Astrocyte of the cerebellum (primary cell): Measurements from ENCODE around the gene GFI1B.

ENCODE experiments used
- DNase-seq: peaks from one replicate; pipeline ENCODE4 v3.0.0-alpha.2; 2011; ENCODE audit warnings: low read depth
- H3K4me3 ChIP-seq: 2 replicates; pipeline ENCODE4 v1.5.1; 2011; ENCODE audit warnings: mild to moderate bottlenecking, low read depth, low read length, moderate library complexity
- CTCF ChIP-seq: IDR thresholded peaks from 2 replicates; pipeline ENCODE4 v1.5.1; 2012; ENCODE audit warnings: low read length, low read depth, moderate library complexity, mild to moderate bottlenecking; ENCODE audit errors: missing control alignments
- in situ Hi-C: cut with HindIII; loops from 2 replicates; pipeline ENCODE4 v1.10.0; 2017; ENCODE audit warnings: low sequenced_read_pairs

Gene GFI1B

GRCh38 chr9:133002147-133003070, 23.9 kb downstream of the GFI1B start:
- TF ChIP-seq CTCF: no peak
- no peak overlapping the region for H3K4me3 ChIP-seq
- no peak for DNase-seq
- in situ Hi-C loops: no loop called here

DNA sequence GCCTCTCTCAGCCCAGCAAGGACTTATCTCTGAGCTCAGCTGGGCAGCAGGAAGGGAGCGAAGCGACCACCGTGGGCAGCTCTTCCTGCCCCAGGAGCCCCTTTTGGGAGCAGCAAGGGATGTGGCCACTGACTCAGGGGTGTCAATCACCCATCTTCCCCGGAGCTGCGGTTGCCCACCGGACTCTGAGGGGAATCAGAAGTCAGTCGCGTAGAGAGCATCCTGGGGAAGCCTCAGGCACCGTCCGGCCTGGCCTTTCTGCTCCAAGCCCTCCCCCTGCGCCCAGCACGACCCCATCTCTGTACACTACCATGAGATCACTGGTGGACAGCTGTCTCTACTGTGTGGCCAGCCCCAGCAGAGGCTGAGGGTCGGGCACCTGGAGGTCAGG, 24.6 kb downstream of the GFI1B start:
- no peak for DNase-seq
- in situ Hi-C loops: no loop called here
- TF ChIP-seq CTCF: no peak
- H3K4me3 ChIP-seq: no peak overlapping the region

GRCh38 chr9:133003671-133004090, 25.2 kb downstream of the GFI1B start:
- no peak overlapping the region for H3K4me3 ChIP-seq
- DNase-seq: no peak
- TF ChIP-seq CTCF: no peak
- in situ Hi-C loops: no loop called here

DNA sequence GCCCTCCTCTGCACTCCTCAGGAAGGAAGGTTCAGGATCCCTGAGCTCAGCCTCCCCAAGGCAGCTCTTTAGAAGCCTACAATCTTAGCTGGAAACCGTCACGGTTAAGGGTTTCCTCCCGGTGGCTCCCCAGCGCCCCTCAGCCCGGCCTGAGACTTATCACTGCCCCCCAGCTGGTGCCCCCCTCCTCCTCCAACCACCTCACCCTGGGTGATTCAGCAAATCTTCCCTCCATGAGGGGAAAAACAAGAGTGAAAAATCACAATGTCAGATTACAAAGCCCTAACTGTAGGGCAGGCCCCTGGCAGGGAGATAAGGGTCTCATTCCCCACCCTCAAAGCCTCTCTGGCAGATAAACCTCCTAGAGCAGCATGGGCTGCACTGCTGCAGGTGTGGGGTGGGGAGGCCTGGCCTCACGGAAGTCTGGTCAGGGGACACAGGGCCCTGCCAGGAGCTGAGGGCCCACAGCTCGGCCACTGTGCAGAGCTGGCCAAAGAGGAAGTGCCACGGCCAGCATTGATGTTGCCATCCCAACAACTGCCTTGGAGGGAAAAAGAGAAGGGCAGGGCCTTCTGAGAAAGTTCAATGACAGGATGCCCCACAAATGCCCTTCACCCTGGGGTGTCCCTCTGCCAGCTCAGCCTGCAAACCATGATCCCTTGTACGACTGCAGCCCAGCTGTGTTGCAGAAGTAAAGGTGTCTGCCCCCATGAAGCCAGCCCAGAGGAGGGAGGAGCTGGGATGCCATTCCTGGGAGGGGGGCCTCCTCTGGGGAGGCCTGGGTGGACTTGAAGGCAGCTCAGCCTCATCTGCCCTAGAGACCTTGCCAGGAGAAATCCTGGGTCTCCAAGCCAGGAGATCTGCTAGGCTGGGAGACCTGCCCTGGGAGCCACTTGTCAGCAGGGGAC, 25.9 kb downstream of the GFI1B start:
- TF ChIP-seq CTCF: no peak

GRCh38 chr9:133004999-133005760, 26.7 kb downstream of the GFI1B start:
- no peak for TF ChIP-seq CTCF
- H3K4me3 ChIP-seq: no peak overlapping the region
- DNase-seq: no peak
- in situ Hi-C loops: no loop called here

More for the DNA sequence above, 25.9 kb downstream of the GFI1B start:
- in situ Hi-C loops: no loop called here
- DNase-seq: no peak
- no peak overlapping the region for H3K4me3 ChIP-seq

DNA sequence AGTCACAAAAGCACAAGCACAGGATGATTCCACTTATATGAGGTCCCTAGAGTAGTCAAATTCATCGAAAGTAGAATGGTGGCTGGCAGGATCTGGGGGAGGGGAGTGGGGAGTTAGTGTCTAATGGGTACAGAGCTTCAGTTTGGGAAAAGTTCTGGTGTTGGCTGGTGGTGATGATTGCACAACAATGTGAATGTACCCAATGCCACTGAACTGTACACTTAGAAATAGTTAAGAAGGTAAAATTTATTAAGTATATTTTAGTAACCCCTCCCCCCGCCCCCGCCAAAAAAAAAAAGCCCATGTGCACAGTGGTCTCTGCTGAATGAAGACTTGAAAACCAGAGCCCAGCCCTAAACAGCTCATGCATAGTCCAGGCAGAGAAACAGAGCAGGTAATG, 27.5 kb downstream of the GFI1B start:
- in situ Hi-C loops: no loop called here
- no peak for TF ChIP-seq CTCF
- no peak for DNase-seq

More for the DNA sequence above, 27.5 kb downstream of the GFI1B start:
- no peak overlapping the region for H3K4me3 ChIP-seq
